BJ (cell line): Measurements from ENCODE around the gene PALD1. TPM values are rescaled to one million over a fixed set of nuclear protein-coding genes. Genes with fewer than 3 reads are reported as not detected.

Experiments used
- CTCF ChIA-PET: fragments of 350-600 bp; formaldehyde crosslinking; extraction: SDS; loops from one replicate; lab custom pipeline; 2021; ENCODE audit warnings: antibody characterized with exemption, inconsistent platforms; lab: Yijun Ruan, JAX
- POLR2A ChIA-PET: fragments of 300-600 bp; sonication (Branson Sonifier 250); formaldehyde crosslinking; extraction: SDS; loops from one replicate; lab custom pipeline; 2021; ENCODE audit warnings: antibody characterized with exemption; lab: Charles Lee
- DNase-seq: peaks from one replicate; pipeline ENCODE4 v3.0.0-alpha.2; 2011; ENCODE audit warnings: low read depth
- H3K27me3 ChIP-seq: 2 replicates; pipeline ENCODE4 v1.6.0; 2011; ENCODE audit warnings: low read length; ENCODE audit not compliant: control insufficient read depth, insufficient read depth
- H3K36me3 ChIP-seq: 2 replicates; pipeline ENCODE4 v1.5.1; 2011; ENCODE audit warnings: low read length; ENCODE audit not compliant: control insufficient read depth, insufficient read depth
- H3K4me3 ChIP-seq: 2 replicates; pipeline ENCODE4 v1.5.1; 2011; ENCODE audit warnings: low read depth, mild to moderate bottlenecking, control low read depth, low read length
- CTCF ChIP-seq: IDR thresholded peaks from 2 replicates; pipeline ENCODE4 v1.5.1; 2011; ENCODE audit warnings: low read depth, mild to moderate bottlenecking, control low read depth, inconsistent platforms, low read length, moderate library complexity; ENCODE audit not compliant: insufficient read depth
- polyA plus RNA-seq: library from polyadenylated mRNA; depleted of rRNA; stranded (reverse); fragments of >200 nt; gene quantifications from 2 replicates; pipeline ENCODE4 v1.2.3, GENCODE V29; 2011

The PALD1 gene
- polyA plus RNA-seq, 1 experiment: 0.10 TPM

DNA sequence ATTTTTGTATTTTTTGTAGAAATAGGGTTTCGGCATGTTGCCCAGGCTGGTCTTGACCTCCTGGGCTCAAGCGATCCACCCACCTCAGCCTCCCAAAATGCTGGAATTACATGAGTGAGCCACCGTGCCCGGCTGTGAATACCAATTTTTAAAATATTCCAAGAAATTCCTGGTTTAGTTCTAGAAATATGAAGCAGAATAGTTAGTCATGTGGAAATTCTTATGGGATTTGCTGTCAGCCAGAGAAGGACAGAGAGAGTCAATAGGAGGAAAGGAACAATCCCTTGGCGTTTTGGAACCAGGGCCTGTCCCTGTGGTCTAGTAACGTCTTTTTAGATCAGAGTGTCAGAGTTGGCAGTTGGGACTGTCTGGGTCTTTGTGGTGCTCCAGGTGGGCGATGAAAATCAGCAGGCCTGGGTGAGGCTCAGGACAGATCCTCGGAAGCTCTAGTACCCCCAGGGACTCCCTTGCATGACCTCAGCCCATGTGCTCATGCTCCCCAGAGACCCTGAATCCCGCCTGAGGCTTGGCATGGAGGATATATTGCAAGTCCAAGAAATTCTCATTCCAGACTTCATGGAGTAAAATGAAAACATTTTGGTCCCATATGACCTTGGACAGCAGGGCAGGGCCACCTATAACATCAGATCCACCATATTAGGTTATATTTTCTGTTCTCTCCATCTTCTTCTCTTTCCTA, 44.8 kb upstream of the PALD1 start:
- ChIA-PET CTCF (no interaction called here), POLR2A (no interaction called here)
- no peak for DNase-seq
- Histone ChIP-seq H3K4me3 (no peak overlapping the region), H3K27me3 (no peaks in the 10 kb centered on the region; the same call in 1 of the 2 replicates), H3K36me3 (peaks cover 7% of the 10 kb centered on the region)
- no peak for TF ChIP-seq CTCF

DNA sequence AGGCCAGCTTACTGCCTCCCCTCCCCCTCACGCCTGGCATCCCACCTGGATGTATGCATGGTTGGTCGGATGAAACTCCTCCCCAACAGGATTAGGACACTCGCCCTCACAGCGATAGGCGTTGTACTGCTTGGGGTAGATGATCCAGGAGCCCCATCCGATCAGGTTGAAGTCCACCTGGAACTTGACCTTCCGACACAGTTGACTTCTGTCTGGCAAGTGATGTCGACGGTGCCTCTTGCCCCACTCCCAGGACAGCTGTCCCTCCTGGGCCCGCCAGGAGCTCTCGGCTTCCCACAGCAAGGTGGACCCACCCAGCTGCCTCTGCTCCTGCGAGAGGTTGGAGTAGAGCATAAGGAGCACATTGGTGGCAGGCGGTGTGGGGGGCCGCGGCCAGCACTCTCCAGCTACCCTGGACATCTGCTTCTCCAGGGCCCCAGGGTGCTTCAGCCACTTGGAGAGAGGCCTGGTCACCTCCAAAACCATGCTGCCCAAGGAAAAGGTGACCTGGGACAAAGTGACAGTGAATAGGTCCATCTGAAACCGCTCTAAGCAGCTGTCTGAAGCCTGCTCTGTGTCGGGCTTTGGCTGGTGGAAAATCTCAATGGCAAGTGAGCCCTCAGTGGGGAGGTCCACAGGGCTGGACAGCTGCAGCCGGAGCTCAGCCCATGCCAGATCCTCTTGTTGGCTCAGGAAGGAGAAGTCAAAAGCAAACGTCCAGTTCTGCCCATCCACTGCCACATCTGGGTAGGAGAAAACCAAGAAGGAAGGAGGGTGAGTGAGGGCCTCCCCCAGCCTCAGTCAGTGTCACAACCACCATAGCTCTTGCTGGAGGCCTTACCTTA, 43.1 kb upstream of the PALD1 start:
- no peak for TF ChIP-seq CTCF
- ChIA-PET POLR2A (interaction anchor here (0.6 kb wide), 1 partner anchor 56 kb away, joined by 3 read pairs; no protein-coding TSS in a partner anchor), CTCF (interaction anchor here (1.5 kb wide), 1 partner anchor 26 kb away, joined by 5 read pairs; no protein-coding TSS in a partner anchor)
- DNase-seq: no peak
- Histone ChIP-seq H3K36me3 (peaks cover 2% of the 10 kb centered on the region; the same call in 1 of the 2 replicates), H3K4me3 (no peak overlapping the region), H3K27me3 (peaks cover 10% of the 10 kb centered on the region)

GRCh38 chr10:70437721-70438120, 40.8 kb upstream of the PALD1 start:
- Histone ChIP-seq H3K4me3 (no peak overlapping the region), H3K36me3 (no peaks in the 10 kb centered on the region), H3K27me3 (peaks cover 33% of the 10 kb centered on the region)
- no peak for DNase-seq
- ChIA-PET CTCF (interaction anchor here (0.7 kb wide), 1 partner anchor 238 kb away, joined by 3 read pairs; no protein-coding TSS in a partner anchor), POLR2A (no interaction called here)
- no peak for TF ChIP-seq CTCF

GRCh38 chr10:70440296-70441160, 38.0 kb upstream of the PALD1 start:
- ChIA-PET CTCF (interaction anchor here (0.8 kb wide), 1 partner anchor 11 kb away, joined by 3 read pairs; no protein-coding TSS in a partner anchor), POLR2A (no interaction called here)
- Histone ChIP-seq H3K27me3 (peaks cover 39% of the 10 kb centered on the region), H3K4me3 (no peak overlapping the region), H3K36me3 (no peaks in the 10 kb centered on the region)
- TF ChIP-seq CTCF: no peak
- DNase-seq: no peak
